ENCODE measurements around the gene JMJD1C.

GRCh38 chr10:63374991-63375390, 90.8 kb downstream of the JMJD1C start:
- TF ChIP-seq TAF1 (IDR thresholded peaks at IDR 0.05; ENCODE audit: low read depth, low read length): no peak
- TF ChIP-seq POLR2A (IDR thresholded peaks at IDR 0.05; ENCODE audit: low read depth, low read length): no peak
